GM23338 (cell line): Measurements from ENCODE around the gene BFAR. TPM values are rescaled to one million over a fixed set of nuclear protein-coding genes. Genes with fewer than 3 reads are reported as not detected.

Experiments used
- ATAC-seq: fragments of 200-7000 bp; cut with Tn5 transposase; 3 replicates; pipeline ENCODE4 v1.9.1; 2020
- DNase-seq: peaks from one replicate; pipeline ENCODE4 v3.0.0-alpha.2; 2015; ENCODE audit warnings: low spot score
- H2AFZ ChIP-seq: fragments of 200-600 bp; sonication (generic); 2 replicates; pipeline ENCODE4 v1.8.0; 2016; ENCODE audit warnings: antibody characterized with exemption, mild to moderate bottlenecking, moderate library complexity
- H3F3A ChIP-seq: fragments of 200-600 bp; sonication (generic); replicated peaks from 2 replicates; pipeline ENCODE4 v1.8.0; 2017; ENCODE audit warnings: antibody characterized with exemption, mixed run types, low read depth
- H3K27ac ChIP-seq: fragments of 200-600 bp; sonication (generic); 2 replicates; pipeline ENCODE4 v1.6.1; 2016; ENCODE audit warnings: low read depth
- H3K27me3 ChIP-seq: fragments of 200-600 bp; sonication (generic); 2 replicates; pipeline ENCODE4 v1.8.0; 2016; ENCODE audit warnings: mild to moderate bottlenecking, mixed run types, moderate library complexity; ENCODE audit not compliant: insufficient read depth
- H3K36me3 ChIP-seq: fragments of 200-600 bp; sonication (generic); 2 replicates; pipeline ENCODE4 v1.8.0; 2016; ENCODE audit warnings: mild to moderate bottlenecking; ENCODE audit not compliant: insufficient read depth
- H3K4me1 ChIP-seq: fragments of 200-600 bp; sonication (generic); 2 replicates; pipeline ENCODE4 v1.8.0; 2016; ENCODE audit warnings: mild to moderate bottlenecking, moderate library complexity; ENCODE audit not compliant: insufficient read depth
- H3K4me2 ChIP-seq: fragments of 200-600 bp; sonication (generic); 2 replicates; pipeline ENCODE4 v1.7.1; 2017; ENCODE audit warnings: mixed run types
- H3K4me3 ChIP-seq: fragments of 200-600 bp; sonication (generic); 2 replicates; pipeline ENCODE4 v1.6.1; 2016; ENCODE audit warnings: mixed run types
- H3K79me2 ChIP-seq: fragments of 200-600 bp; sonication (generic); replicated peaks from 2 replicates; pipeline ENCODE4 v1.8.0; 2017; ENCODE audit warnings: mild to moderate bottlenecking; ENCODE audit not compliant: insufficient read depth
- H3K9me2 ChIP-seq: fragments of 200-600 bp; sonication (generic); 2 replicates; pipeline ENCODE4 v1.8.0; 2017; ENCODE audit not compliant: insufficient read depth
- H4K20me1 ChIP-seq: fragments of 200-600 bp; sonication (generic); replicated peaks from 2 replicates; pipeline ENCODE4 v1.8.0; 2017; ENCODE audit warnings: mild to moderate bottlenecking; ENCODE audit not compliant: insufficient read depth
- H3K27ac Mint-ChIP-seq: 2 replicates; pipeline ENCODE4 v1.8.0; 2020; ENCODE audit warnings: inconsistent platforms, mild to moderate bottlenecking, moderate library complexity, mixed read lengths
- H3K27me3 Mint-ChIP-seq: 3 replicates; pipeline ENCODE4 v1.8.0; 2022; ENCODE audit warnings: low read depth, mild to moderate bottlenecking, moderate library complexity, mixed read lengths, inconsistent platforms; ENCODE audit not compliant: insufficient read depth, poor library complexity
- H3K36me3 Mint-ChIP-seq: 3 replicates; pipeline ENCODE4 v1.8.0; 2021; ENCODE audit warnings: low read depth, mild to moderate bottlenecking, inconsistent platforms, moderate library complexity, mixed read lengths
- H3K4me1 Mint-ChIP-seq: 3 replicates; pipeline ENCODE4 v1.8.0; 2020; ENCODE audit warnings: mild to moderate bottlenecking, inconsistent platforms, mixed read lengths
- H3K4me3 Mint-ChIP-seq: 3 replicates; pipeline ENCODE4 v1.8.0; 2021; ENCODE audit warnings: moderate library complexity, mild to moderate bottlenecking, inconsistent platforms, mixed read lengths
- H3K9me3 Mint-ChIP-seq: 3 replicates; pipeline ENCODE4 v1.8.0; 2020; ENCODE audit warnings: moderate library complexity, mild to moderate bottlenecking, inconsistent platforms, mixed read lengths
- CREB1 ChIP-seq: fragments of 250-450 bp; sonication (Bioruptor Pico); IDR thresholded peaks from 2 replicates; pipeline ENCODE4 v1.5.0; 2020; ENCODE audit warnings: low read depth, mild to moderate bottlenecking, moderate library complexity
- EZH2 ChIP-seq: fragments of 200-600 bp; sonication (generic); IDR thresholded peaks from one replicate; pipeline ENCODE4 v1.8.0; 2017; ENCODE audit warnings: antibody characterized with exemption, mild to moderate bottlenecking, low read depth; ENCODE audit not compliant: unreplicated experiment
- EZH2phosphoT487 ChIP-seq: fragments of 200-600 bp; sonication (generic); IDR thresholded peaks from one replicate; pipeline ENCODE4 v1.8.1; 2018; ENCODE audit warnings: antibody characterized with exemption; ENCODE audit not compliant: unreplicated experiment
- JUNB ChIP-seq: IDR thresholded peaks from one replicate; pipeline ENCODE4 v1.6.1; 2016; ENCODE audit warnings: antibody characterized with exemption; ENCODE audit not compliant: unreplicated experiment
- STAT1 ChIP-seq: IDR thresholded peaks from one replicate; pipeline ENCODE4 v1.6.1; 2016; ENCODE audit warnings: antibody characterized with exemption; ENCODE audit not compliant: unreplicated experiment
- ZNF114 ChIP-seq: fragments of 250-450 bp; sonication (Bioruptor Pico); IDR thresholded peaks from 2 replicates; pipeline ENCODE4 v1.5.0; 2020; ENCODE audit warnings: mild to moderate bottlenecking, moderate library complexity
- polyA plus RNA-seq: library from polyadenylated mRNA; unstranded; fragments of >200 nt; fragmentation: Nextera tagmentation; extraction: Ambion mirVana; gene quantifications from 2 replicates; pipeline ENCODE4 v1.2.1, GENCODE V29; 2016
- total RNA-seq: library from RNA; depleted of rRNA; stranded (reverse); fragments of >200 nt; shearing (Covaris generic); gene quantifications from 2 replicates; pipeline ENCODE4 v1.2.3, GENCODE V29; 2014
- TF ChIP-seq, protein P1 (sequence below): fragments of 250-450 bp; sonication (Bioruptor Pico); IDR thresholded peaks from 2 replicates; pipeline ENCODE4 v1.5.0; 2020; ENCODE audit warnings: mild to moderate bottlenecking, moderate library complexity
- TF ChIP-seq, protein P2 (sequence below), 2 experiments: fragments of 200-600 bp in 1 of 2; sonication (generic) in 1 of 2; conservative IDR thresholded peaks; 2 replicates each; pipeline versions ENCODE4 v1.5.1 to v1.6.1; 2016 to 2017; ENCODE audit warnings: antibody characterized with exemption in 2 of 2, low read depth in 2 of 2, mild to moderate bottlenecking in 2 of 2, moderate library complexity in 1 of 2
- TF ChIP-seq, protein P3 (sequence below): IDR thresholded peaks from 2 replicates; pipeline ENCODE4 v1.6.1; 2016; ENCODE audit warnings: antibody characterized with exemption

BFAR gene
- total and polyA plus RNA-seq, 2 experiments from 2014 or later = 54.4 to 126 TPM

DNA sequence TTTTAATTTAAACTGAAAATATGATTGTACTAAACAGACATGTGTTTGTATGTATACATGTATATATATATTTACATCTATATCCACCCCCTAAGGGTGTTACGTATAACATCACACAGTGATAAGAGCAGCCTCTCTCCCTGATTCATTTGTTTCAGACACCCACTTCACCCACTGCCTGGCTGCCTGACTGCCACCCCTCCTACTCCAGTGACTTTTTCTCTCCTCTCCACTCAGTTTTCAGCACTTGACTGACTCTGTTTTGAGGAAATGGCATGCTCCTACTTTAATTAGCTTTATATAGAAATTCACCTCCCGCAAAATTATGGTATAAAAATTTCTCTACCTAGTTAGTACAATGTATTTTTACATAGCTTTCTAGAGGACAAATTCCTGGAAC, 20.0 kb downstream of the BFAR start:
- H3K36me3 Mint-ChIP-seq = peaks cover 63% of the 10 kb centered on the region
- no peak overlapping the region for H3K4me3 Mint-ChIP-seq
- no peaks in the 10 kb centered on the region for H3K27me3 ChIP-seq
- H4K20me1 ChIP-seq = peaks cover 16% of the 10 kb centered on the region
- peaks cover 68% of the 10 kb centered on the region for H3K36me3 ChIP-seq
- H3K4me2 ChIP-seq = no peak overlapping the region
- no peaks in the 10 kb centered on the region for H3K9me2 ChIP-seq
- H3F3A ChIP-seq = 0 out of 2 replicates have a peak, but pooled peaks cover 2% of the 10 kb centered on the region
- DNase-seq (no peak), ATAC-seq (no peak)
- H2AFZ ChIP-seq = no peak overlapping the region
- TF ChIP-seq, protein P1, sequence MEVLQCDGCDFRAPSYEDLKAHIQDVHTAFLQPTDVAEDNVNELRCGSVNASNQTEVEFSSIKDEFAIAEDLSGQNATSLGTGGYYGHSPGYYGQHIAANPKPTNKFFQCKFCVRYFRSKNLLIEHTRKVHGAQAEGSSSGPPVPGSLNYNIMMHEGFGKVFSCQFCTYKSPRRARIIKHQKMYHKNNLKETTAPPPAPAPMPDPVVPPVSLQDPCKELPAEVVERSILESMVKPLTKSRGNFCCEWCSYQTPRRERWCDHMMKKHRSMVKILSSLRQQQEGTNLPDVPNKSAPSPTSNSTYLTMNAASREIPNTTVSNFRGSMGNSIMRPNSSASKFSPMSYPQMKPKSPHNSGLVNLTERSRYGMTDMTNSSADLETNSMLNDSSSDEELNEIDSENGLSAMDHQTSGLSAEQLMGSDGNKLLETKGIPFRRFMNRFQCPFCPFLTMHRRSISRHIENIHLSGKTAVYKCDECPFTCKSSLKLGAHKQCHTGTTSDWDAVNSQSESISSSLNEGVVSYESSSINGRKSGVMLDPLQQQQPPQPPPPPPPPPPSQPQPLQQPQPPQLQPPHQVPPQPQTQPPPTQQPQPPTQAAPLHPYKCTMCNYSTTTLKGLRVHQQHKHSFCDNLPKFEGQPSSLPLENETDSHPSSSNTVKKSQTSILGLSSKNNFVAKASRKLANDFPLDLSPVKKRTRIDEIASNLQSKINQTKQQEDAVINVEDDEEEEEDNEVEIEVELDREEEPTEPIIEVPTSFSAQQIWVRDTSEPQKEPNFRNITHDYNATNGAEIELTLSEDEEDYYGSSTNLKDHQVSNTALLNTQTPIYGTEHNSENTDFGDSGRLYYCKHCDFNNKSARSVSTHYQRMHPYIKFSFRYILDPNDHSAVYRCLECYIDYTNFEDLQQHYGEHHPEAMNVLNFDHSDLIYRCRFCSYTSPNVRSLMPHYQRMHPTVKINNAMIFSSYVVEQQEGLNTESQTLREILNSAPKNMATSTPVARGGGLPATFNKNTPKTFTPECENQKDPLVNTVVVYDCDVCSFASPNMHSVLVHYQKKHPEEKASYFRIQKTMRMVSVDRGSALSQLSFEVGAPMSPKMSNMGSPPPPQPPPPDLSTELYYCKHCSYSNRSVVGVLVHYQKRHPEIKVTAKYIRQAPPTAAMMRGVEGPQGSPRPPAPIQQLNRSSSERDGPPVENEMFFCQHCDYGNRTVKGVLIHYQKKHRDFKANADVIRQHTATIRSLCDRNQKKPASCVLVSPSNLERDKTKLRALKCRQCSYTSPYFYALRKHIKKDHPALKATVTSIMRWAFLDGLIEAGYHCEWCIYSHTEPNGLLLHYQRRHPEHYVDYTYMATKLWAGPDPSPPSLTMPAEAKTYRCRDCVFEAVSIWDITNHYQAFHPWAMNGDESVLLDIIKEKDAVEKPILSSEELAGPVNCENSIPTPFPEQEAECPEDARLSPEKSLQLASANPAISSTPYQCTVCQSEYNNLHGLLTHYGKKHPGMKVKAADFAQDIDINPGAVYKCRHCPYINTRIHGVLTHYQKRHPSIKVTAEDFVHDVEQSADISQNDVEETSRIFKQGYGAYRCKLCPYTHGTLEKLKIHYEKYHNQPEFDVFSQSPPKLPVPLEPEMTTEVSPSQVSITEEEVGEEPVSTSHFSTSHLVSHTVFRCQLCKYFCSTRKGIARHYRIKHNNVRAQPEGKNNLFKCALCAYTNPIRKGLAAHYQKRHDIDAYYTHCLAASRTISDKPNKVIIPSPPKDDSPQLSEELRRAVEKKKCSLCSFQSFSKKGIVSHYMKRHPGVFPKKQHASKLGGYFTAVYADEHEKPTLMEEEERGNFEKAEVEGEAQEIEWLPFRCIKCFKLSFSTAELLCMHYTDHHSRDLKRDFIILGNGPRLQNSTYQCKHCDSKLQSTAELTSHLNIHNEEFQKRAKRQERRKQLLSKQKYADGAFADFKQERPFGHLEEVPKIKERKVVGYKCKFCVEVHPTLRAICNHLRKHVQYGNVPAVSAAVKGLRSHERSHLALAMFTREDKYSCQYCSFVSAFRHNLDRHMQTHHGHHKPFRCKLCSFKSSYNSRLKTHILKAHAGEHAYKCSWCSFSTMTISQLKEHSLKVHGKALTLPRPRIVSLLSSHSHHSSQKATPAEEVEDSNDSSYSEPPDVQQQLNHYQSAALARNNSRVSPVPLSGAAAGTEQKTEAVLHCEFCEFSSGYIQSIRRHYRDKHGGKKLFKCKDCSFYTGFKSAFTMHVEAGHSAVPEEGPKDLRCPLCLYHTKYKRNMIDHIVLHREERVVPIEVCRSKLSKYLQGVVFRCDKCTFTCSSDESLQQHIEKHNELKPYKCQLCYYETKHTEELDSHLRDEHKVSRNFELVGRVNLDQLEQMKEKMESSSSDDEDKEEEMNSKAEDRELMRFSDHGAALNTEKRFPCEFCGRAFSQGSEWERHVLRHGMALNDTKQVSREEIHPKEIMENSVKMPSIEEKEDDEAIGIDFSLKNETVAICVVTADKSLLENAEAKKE (CRISPR knock-in tag) = no peak
- TF ChIP-seq CREB1 (no peak), JUNB (no peak), EZH2phosphoT487 (no peak), ZNF114 (CRISPR knock-in tag) (no peak), STAT1 (no peak), EZH2 (no peak)
- TF ChIP-seq, protein P2, sequence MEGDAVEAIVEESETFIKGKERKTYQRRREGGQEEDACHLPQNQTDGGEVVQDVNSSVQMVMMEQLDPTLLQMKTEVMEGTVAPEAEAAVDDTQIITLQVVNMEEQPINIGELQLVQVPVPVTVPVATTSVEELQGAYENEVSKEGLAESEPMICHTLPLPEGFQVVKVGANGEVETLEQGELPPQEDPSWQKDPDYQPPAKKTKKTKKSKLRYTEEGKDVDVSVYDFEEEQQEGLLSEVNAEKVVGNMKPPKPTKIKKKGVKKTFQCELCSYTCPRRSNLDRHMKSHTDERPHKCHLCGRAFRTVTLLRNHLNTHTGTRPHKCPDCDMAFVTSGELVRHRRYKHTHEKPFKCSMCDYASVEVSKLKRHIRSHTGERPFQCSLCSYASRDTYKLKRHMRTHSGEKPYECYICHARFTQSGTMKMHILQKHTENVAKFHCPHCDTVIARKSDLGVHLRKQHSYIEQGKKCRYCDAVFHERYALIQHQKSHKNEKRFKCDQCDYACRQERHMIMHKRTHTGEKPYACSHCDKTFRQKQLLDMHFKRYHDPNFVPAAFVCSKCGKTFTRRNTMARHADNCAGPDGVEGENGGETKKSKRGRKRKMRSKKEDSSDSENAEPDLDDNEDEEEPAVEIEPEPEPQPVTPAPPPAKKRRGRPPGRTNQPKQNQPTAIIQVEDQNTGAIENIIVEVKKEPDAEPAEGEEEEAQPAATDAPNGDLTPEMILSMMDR (conservative IDR thresholded peaks at IDR 0.05; ENCODE audit: low read depth in 2 of 2) = no peak
- TF ChIP-seq, protein P3, sequence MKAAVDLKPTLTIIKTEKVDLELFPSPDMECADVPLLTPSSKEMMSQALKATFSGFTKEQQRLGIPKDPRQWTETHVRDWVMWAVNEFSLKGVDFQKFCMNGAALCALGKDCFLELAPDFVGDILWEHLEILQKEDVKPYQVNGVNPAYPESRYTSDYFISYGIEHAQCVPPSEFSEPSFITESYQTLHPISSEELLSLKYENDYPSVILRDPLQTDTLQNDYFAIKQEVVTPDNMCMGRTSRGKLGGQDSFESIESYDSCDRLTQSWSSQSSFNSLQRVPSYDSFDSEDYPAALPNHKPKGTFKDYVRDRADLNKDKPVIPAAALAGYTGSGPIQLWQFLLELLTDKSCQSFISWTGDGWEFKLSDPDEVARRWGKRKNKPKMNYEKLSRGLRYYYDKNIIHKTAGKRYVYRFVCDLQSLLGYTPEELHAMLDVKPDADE = no peak
- no peaks in the 10 kb centered on the region for H3K9me3 Mint-ChIP-seq
- H3K4me1 ChIP-seq = no peaks in the 10 kb centered on the region
- H3K27ac ChIP-seq = no peak overlapping the region
- no peak overlapping the region for H3K4me3 ChIP-seq
- peaks cover 12% of the 10 kb centered on the region for H3K79me2 ChIP-seq
- H3K4me1 Mint-ChIP-seq = no peaks in the 10 kb centered on the region
- H3K27ac Mint-ChIP-seq = no peak overlapping the region
- H3K27me3 Mint-ChIP-seq = no peaks in the 10 kb centered on the region
